Measurements from ENCODE around the gene VAV3.

- TF ChIP-seq MCM5 (IDR thresholded peaks at IDR 0.05; ENCODE audit: low read depth) (no peak), CTCF (IDR thresholded peaks at IDR 0.05 in 2 of 3, conservative IDR thresholded peaks at IDR 0.05 in 1 of 3; ENCODE audit: insufficient read depth in 2 of 3, low read depth in 1 of 3, low read length in 3 of 3) (no peak), ZNF639 (CRISPR knock-in tag; conservative IDR thresholded peaks at IDR 0.05 in 1 of 2, IDR thresholded peaks at IDR 0.05 in 1 of 2) (no peak), MECOM (CRISPR knock-in tag; IDR thresholded peaks at IDR 0.05) (no peak), CREB1 (IDR thresholded peaks at IDR 0.05) (no peak), CREB1 (CRISPR knock-in tag; IDR thresholded peaks at IDR 0.05) (no peak), PHF8 (IDR thresholded peaks at IDR 0.05; ENCODE audit: borderline replicate concordance, low read length) (no peak), HOXB6 (CRISPR knock-in tag; IDR thresholded peaks at IDR 0.05; ENCODE audit: borderline replicate concordance) (no peak), NFYB (IDR thresholded peaks at IDR 0.05; ENCODE audit: extremely low read depth, insufficient read length) (no peak), BDP1 (IDR thresholded peaks at IDR 0.05; ENCODE audit: insufficient read depth, insufficient read length) (no peak), TAF15 (IDR thresholded peaks at IDR 0.05; ENCODE audit: low read depth, low read length) (no peak), ZBTB7A (IDR thresholded peaks at IDR 0.05; ENCODE audit: borderline replicate concordance, control insufficient read depth, low read depth, low read length) (no peak), ZBTB11 (CRISPR knock-in tag; IDR thresholded peaks at IDR 0.05) (no peak)
These were observed 420.7 kb downstream of the VAV3 start for GRCh38 chr1:107544285-107544684.
